Right kidney (tissue), 1 donor: ENCODE measurements around the gene HMGXB4.

Experiments
- DNase-seq: peaks from one replicate; pipeline ENCODE4 v3.0.0-alpha.2; 2016

Gene HMGXB4

GRCh38 chr22:35326854-35327562, 69.7 kb downstream of the HMGXB4 start:
- DNase-seq = no peak

- no peak for DNase-seq
These were observed 70.6 kb downstream of the HMGXB4 start for GRCh38 chr22:35327690-35328471.

GRCh38 chr22:35328472-35328885, 71.2 kb downstream of the HMGXB4 start:
- DNase-seq = no peak

GRCh38 chr22:35329114-35329847, 72.0 kb downstream of the HMGXB4 start:
- DNase-seq = no peak

GRCh38 chr22:35330258-35330861, 73.1 kb downstream of the HMGXB4 start:
- no peak for DNase-seq

- no peak for DNase-seq
These were observed 75.0 kb downstream of the HMGXB4 start for GRCh38 chr22:35332278-35332677.

GRCh38 chr22:35333220-35333619, 75.9 kb downstream of the HMGXB4 start:
- no peak for DNase-seq

GRCh38 chr22:35334004-35334403, 76.7 kb downstream of the HMGXB4 start:
- no peak for DNase-seq

- no peak for DNase-seq
These were observed 78.2 kb downstream of the HMGXB4 start for GRCh38 chr22:35335468-35335867.

- DNase-seq = no peak
These were observed 78.9 kb downstream of the HMGXB4 start for GRCh38 chr22:35335936-35336781.

GRCh38 chr22:35337932-35338331, 80.6 kb downstream of the HMGXB4 start:
- DNase-seq = no peak

GRCh38 chr22:35341090-35341874, 84.0 kb downstream of the HMGXB4 start:
- DNase-seq = no peak

- DNase-seq = no peak
These were observed 85.1 kb downstream of the HMGXB4 start for GRCh38 chr22:35342390-35342789.

GRCh38 chr22:35343664-35344550, 86.6 kb downstream of the HMGXB4 start:
- no peak for DNase-seq

- DNase-seq = no peak
These were observed 87.8 kb downstream of the HMGXB4 start for GRCh38 chr22:35344956-35345690.
